Stimulated activated CD4-positive, alpha-beta T cell treated with anti-CD3 and anti-CD28 coated beads, TNF-alpha, amount 100 ng/mL, for 48 hours (primary cell): ENCODE data around the gene FARS2.
"Not testable (repeated sequence)": the region's sequence is repeated elsewhere in the genome, so short reads cannot be mapped to it uniquely, and the experiment has no call there.

Source experiments
- DNase-seq, 3 donors: peaks; one replicate each; pipeline ENCODE4 v3.0.0-alpha.2; 2020; ENCODE audit warnings: low read depth in 3 of 3

Gene FARS2

GRCh38 chr6:5785249-5785648 lies 523.9 kb downstream of the FARS2 start:
- DNase-seq, result no peak

- DNase-seq, result no peak
Measured at GRCh38 chr6:5786321-5786968, 525.1 kb downstream of the FARS2 start.

- no peak for DNase-seq
Measured at GRCh38 chr6:5786969-5787720, 525.8 kb downstream of the FARS2 start.

GRCh38 chr6:5789426-5789825 lies 528.1 kb downstream of the FARS2 start:
- not testable (repeated sequence) for DNase-seq

GRCh38 chr6:5796555-5796954 lies 535.2 kb downstream of the FARS2 start:
- DNase-seq, result not testable (repeated sequence)

GRCh38 chr6:5806406-5806805 lies 545.1 kb downstream of the FARS2 start:
- not testable (repeated sequence) for DNase-seq

- no peak for DNase-seq
Measured at GRCh38 chr6:5809450-5809849, 548.1 kb downstream of the FARS2 start.

GRCh38 chr6:5811997-5812396 lies 550.7 kb downstream of the FARS2 start:
- DNase-seq, result no peak

- no peak for DNase-seq
Measured at GRCh38 chr6:5813625-5814027, 552.3 kb downstream of the FARS2 start.

- no peak for DNase-seq
Measured at GRCh38 chr6:5814116-5814515, 552.8 kb downstream of the FARS2 start.

GRCh38 chr6:5814901-5815300 lies 553.6 kb downstream of the FARS2 start:
- no peak for DNase-seq

GRCh38 chr6:5817869-5818268 lies 556.6 kb downstream of the FARS2 start:
- DNase-seq, result no peak

- DNase-seq, result no peak
Measured at GRCh38 chr6:5818959-5819358, 557.6 kb downstream of the FARS2 start.
